ENCODE results near the gene SSPN. TPM values are rescaled to one million over a fixed set of nuclear protein-coding genes. Genes with fewer than 3 reads are reported as not detected.

The SSPN gene
- total and polyA plus RNA-seq, 2 experiments from 2014 or later: 1.1 to 2.3 TPM

GRCh38 chr12:26290565-26290964 is 95.2 kb downstream of the SSPN start (continued):
- TF ChIP-seq ZNF462 (CRISPR knock-in tag; IDR thresholded peaks at IDR 0.05) (no peak), EZH2 (IDR thresholded peaks at IDR 0.05; ENCODE audit: low read depth, unreplicated experiment) (no peak)

- no peak for ATAC-seq
- no peaks in the 10 kb centered on the region for H3K36me3 Mint-ChIP-seq (ENCODE audit: low read depth)
- no peaks in the 10 kb centered on the region for H3K4me1 Mint-ChIP-seq
- Histone ChIP-seq H3F3A (replicated peaks; ENCODE audit: low read depth) (no peaks in the 10 kb centered on the region), H3K27ac (ENCODE audit: low read depth) (no peak overlapping the region), H3K4me1 (ENCODE audit: insufficient read depth) (no peaks in the 10 kb centered on the region), H3K9me2 (ENCODE audit: insufficient read depth) (0 out of 2 replicates have a peak, but pooled peaks cover 7% of the 10 kb centered on the region), H3K4me3 (no peak overlapping the region), H4K20me1 (replicated peaks; ENCODE audit: insufficient read depth) (no peaks in the 10 kb centered on the region), H3K79me2 (replicated peaks; ENCODE audit: insufficient read depth) (no peaks in the 10 kb centered on the region), H3K27me3 (ENCODE audit: insufficient read depth) (no peaks in the 10 kb centered on the region), H3K36me3 (ENCODE audit: insufficient read depth) (no peaks in the 10 kb centered on the region), H2AFZ (no peak overlapping the region), H3K4me2 (no peak overlapping the region)
- H3K27me3 Mint-ChIP-seq (ENCODE audit: insufficient read depth, low read depth, poor library complexity): no peaks in the 10 kb centered on the region
- no peaks in the 10 kb centered on the region for H3K9me3 Mint-ChIP-seq
- H3K4me3 Mint-ChIP-seq: no peak overlapping the region
- DNase-seq (ENCODE audit: low spot score): no peak
- H3K27ac Mint-ChIP-seq: no peak overlapping the region
- TF ChIP-seq CREB1 (CRISPR knock-in tag; IDR thresholded peaks at IDR 0.05; ENCODE audit: low read depth) (no peak), ZNF114 (CRISPR knock-in tag; IDR thresholded peaks at IDR 0.05) (no peak), ZNF331 (CRISPR knock-in tag; IDR thresholded peaks at IDR 0.05; ENCODE audit: low read depth) (no peak), NANOG (IDR thresholded peaks at IDR 0.05; ENCODE audit: borderline replicate concordance) (no peak), ETS1 (IDR thresholded peaks at IDR 0.05) (no peak), JUNB (IDR thresholded peaks at IDR 0.05; ENCODE audit: unreplicated experiment) (no peak), CTCF (conservative IDR thresholded peaks at IDR 0.05; ENCODE audit: low read depth in 2 of 2) (no peak), EZH2 (IDR thresholded peaks at IDR 0.05; ENCODE audit: low read depth, unreplicated experiment) (no peak)
Observed at GRCh38 chr12:26292596-26292995, 97.2 kb downstream of the SSPN start.
